ENCODE measurements around the gene ADORA2A.

GRCh38 chr22:24413736-24414385 lies 13.5 kb upstream of the ADORA2A start:
- no peak for TF ChIP-seq MAX (IDR thresholded peaks at IDR 0.05)
- no peak for TF ChIP-seq EP300 (IDR thresholded peaks at IDR 0.05; ENCODE audit: borderline replicate concordance)
- no peak for TF ChIP-seq EGR1 (IDR thresholded peaks at IDR 0.05)
- no peak for TF ChIP-seq RAD21 (IDR thresholded peaks at IDR 0.05; ENCODE audit: low read depth)
- no peak for TF ChIP-seq TEAD4 (IDR thresholded peaks at IDR 0.05)
- TF ChIP-seq TCF12 (IDR thresholded peaks at IDR 0.05; ENCODE audit: low read depth): no peak
- TF ChIP-seq FOXM1 (IDR thresholded peaks at IDR 0.05; ENCODE audit: borderline replicate concordance, low read depth): no peak
- TF ChIP-seq CEBPB (IDR thresholded peaks at IDR 0.05): no peak
